Measurements from ENCODE around the gene CD6.

DNA sequence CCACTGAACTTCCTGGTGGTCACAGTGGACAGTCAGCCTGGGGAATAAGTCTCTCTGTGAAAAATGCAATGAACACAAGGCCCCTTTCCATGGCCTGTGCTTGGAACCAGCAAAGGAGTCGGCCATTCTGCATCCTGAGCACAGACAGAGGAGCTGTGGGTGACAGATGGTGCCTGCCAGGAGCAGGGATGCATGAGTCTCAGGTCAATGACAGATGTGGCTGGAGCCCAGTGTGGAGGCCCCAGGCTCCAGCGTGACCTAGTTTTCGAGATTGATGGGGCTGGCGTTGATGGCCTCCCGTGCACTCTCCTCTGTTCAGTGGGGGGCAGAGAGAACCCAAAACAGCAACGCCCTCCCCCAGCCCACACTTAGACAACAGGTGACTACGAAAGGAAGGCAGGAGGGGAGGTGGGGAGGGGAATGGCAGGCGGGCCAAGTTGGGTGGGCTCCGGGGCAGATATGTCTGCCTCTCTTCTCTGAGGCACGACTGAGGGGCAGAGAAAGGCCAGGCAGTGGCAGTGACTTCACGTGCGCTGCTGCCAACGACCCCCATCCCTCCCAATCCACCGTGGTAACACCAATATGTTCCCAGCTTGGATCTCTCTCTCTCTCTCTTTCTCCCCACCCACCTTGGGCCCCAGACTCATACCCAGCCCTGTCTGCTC lies 96.4 kb downstream of the CD6 start:
- TF ChIP-seq, protein P1, sequence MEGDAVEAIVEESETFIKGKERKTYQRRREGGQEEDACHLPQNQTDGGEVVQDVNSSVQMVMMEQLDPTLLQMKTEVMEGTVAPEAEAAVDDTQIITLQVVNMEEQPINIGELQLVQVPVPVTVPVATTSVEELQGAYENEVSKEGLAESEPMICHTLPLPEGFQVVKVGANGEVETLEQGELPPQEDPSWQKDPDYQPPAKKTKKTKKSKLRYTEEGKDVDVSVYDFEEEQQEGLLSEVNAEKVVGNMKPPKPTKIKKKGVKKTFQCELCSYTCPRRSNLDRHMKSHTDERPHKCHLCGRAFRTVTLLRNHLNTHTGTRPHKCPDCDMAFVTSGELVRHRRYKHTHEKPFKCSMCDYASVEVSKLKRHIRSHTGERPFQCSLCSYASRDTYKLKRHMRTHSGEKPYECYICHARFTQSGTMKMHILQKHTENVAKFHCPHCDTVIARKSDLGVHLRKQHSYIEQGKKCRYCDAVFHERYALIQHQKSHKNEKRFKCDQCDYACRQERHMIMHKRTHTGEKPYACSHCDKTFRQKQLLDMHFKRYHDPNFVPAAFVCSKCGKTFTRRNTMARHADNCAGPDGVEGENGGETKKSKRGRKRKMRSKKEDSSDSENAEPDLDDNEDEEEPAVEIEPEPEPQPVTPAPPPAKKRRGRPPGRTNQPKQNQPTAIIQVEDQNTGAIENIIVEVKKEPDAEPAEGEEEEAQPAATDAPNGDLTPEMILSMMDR (IDR thresholded peaks at IDR 0.05): no peak
- no peak for TF ChIP-seq POLR2A (IDR thresholded peaks at IDR 0.05)
